Esophagus muscularis mucosa (tissue), 4 donors: ENCODE results near the gene RAD51B.

Experiments used
- EP300 ChIP-seq: sonication (generic); formaldehyde crosslinking; IDR thresholded peaks from one replicate; pipeline ENCODE4 v1.6.1; 2017; ENCODE audit warnings: antibody characterized with exemption
- POLR2A ChIP-seq: fragments of 450-650 bp; IDR thresholded peaks from one replicate; pipeline ENCODE4 v1.6.1; 2017; ENCODE audit warnings: antibody characterized with exemption, moderate library complexity, mild to moderate bottlenecking, low read depth
- POLR2AphosphoS5 ChIP-seq, 2 donors: sonication (generic); formaldehyde crosslinking; IDR thresholded peaks; one replicate each; pipeline ENCODE4 v1.6.1; 2017; ENCODE audit warnings: antibody characterized with exemption in 2 of 2
- TF ChIP-seq, protein P1 (sequence below), 3 experiments: fragments of 200-600 bp in 2 of 3; fragments of 450-650 bp in 1 of 3; sonication (generic) in 2 of 3; IDR thresholded peaks; one replicate each; pipeline ENCODE4 v1.5.1; 2017 to 2019; ENCODE audit warnings: antibody characterized with exemption in 3 of 3, mild to moderate bottlenecking in 2 of 3, moderate library complexity in 1 of 3

DNA sequence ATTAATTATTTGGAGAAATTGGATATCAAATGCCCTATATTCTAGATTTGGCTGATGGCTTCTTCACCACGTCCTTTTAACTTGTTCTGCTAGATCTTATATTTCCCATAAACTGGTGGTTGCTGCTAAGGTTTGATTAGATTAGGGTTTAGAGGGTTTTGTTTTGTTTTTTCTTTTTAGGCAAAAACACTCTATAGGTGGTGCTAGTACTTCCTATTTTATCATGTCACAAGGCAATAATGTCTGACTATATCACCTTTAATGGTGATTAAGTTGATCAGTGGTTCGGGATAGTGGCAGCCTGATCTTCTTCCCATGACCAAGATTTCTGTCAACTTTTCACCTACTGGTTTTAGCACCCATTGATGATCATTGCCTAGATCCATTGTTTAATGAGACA is 455.1 kb downstream of the RAD51B start:
- TF ChIP-seq, protein P1, sequence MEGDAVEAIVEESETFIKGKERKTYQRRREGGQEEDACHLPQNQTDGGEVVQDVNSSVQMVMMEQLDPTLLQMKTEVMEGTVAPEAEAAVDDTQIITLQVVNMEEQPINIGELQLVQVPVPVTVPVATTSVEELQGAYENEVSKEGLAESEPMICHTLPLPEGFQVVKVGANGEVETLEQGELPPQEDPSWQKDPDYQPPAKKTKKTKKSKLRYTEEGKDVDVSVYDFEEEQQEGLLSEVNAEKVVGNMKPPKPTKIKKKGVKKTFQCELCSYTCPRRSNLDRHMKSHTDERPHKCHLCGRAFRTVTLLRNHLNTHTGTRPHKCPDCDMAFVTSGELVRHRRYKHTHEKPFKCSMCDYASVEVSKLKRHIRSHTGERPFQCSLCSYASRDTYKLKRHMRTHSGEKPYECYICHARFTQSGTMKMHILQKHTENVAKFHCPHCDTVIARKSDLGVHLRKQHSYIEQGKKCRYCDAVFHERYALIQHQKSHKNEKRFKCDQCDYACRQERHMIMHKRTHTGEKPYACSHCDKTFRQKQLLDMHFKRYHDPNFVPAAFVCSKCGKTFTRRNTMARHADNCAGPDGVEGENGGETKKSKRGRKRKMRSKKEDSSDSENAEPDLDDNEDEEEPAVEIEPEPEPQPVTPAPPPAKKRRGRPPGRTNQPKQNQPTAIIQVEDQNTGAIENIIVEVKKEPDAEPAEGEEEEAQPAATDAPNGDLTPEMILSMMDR (IDR thresholded peaks at IDR 0.05): no peak
- no peak for TF ChIP-seq EP300
- TF ChIP-seq POLR2A: no peak
- TF ChIP-seq POLR2AphosphoS5 (IDR thresholded peaks at IDR 0.05): no peak
